Measurements from ENCODE around the gene TRIM27. TPM values are rescaled to one million over a fixed set of nuclear protein-coding genes. Genes with fewer than 3 reads are reported as not detected.

TRIM27 gene
- total and polyA plus RNA-seq, 10 of the 15 experiments (the other 5 are each of a cell fraction or from before 2014, with no cell fraction given): 18.5 to 74.7 (median 58.0) TPM

DNA sequence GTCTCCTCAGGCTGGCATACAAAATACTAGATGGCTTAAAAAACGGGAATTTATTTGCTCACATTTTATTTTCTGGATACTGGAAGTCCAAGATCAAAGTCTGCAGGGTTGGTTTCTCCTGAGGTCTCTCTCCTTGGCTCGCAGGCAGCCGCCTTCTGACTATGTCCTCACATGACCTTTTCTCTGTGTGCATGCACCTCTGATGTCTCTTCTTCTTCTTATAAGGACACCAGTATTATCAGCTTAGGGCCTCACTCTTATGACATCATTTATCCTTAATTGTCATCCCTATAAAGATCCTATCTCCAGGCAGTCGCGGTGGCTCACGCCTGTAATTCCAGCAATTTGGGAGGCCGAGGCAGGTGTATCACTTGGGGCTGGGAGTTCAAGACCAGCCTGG, 9.3 kb upstream of the TRIM27 start:
- Histone ChIP-seq H3K4me2 (ENCODE audit: control insufficient read depth, insufficient read depth) (no peak overlapping the region), H3K27ac (ENCODE audit: control insufficient read depth, insufficient read depth) (no peak overlapping the region), H3K9ac (ENCODE audit: control insufficient read depth, insufficient read depth, low read length) (no peak overlapping the region), H3K4me1 (ENCODE audit: control insufficient read depth, insufficient read depth, low read length) (no peaks in the 10 kb centered on the region), H3K9me3 (replicated peaks; ENCODE audit: control insufficient read depth, insufficient read depth, low read length) (no peaks in the 10 kb centered on the region), H3K4me3 (no peak overlapping the region), H3K79me2 (ENCODE audit: control insufficient read depth, insufficient read depth, low read length) (no peaks in the 10 kb centered on the region), H4K20me1 (ENCODE audit: control insufficient read depth, insufficient read depth) (no peaks in the 10 kb centered on the region), H3K36me3 (ENCODE audit: control insufficient read depth in 2 of 2, insufficient read depth in 2 of 2, low read length in 1 of 2) (no peaks in the 10 kb centered on the region), H3K27me3 (replicated peaks in 1 of 2; ENCODE audit: control insufficient read depth in 2 of 2, insufficient read depth in 2 of 2, low read length in 1 of 2) (no peaks in the 10 kb centered on the region), H2AFZ (ENCODE audit: control insufficient read depth, low read depth, low read length) (no peak overlapping the region)
- ChIA-PET CTCF (no interaction called here), POLR2A (no interaction called here), RAD21 (ENCODE audit: unreplicated experiment) (no interaction called here), SMC1A (ENCODE audit: uncharacterized antibody, unreplicated experiment) (no interaction called here)
- FAIRE-seq: no peak
- 75% methylated on average over 7 of the region's 7 CpGs for WGBS (ENCODE audit: insufficient coverage, insufficient replicate concordance, low lambda C conversion rate, missing lambda C conversion rate)
- in situ Hi-C loops (cut with MboI) (no loop called here), intact Hi-C loops (cut with micrococcal nuclease; ENCODE audit: unreplicated experiment) (no loop called here)
- no TSS peak for BruUV-seq (replicated peaks)
- no peak for DNase-seq (ENCODE audit: low read depth, low spot score)
- no peak for ATAC-seq
- TF ChIP-seq ZBED1 (IDR thresholded peaks at IDR 0.05; ENCODE audit: borderline replicate concordance) (no peak), BRCA1 (IDR thresholded peaks at IDR 0.05; ENCODE audit: low read depth, low read length) (no peak), EZH2 (IDR thresholded peaks at IDR 0.05; ENCODE audit: borderline replicate concordance, control insufficient read depth, low read depth, low read length) (no peak), NKRF (conservative IDR thresholded peaks at IDR 0.05) (no peak), RELA (IDR thresholded peaks at IDR 0.05; ENCODE audit: borderline replicate concordance, partially characterized antibody) (no peak), RBBP5 (conservative IDR thresholded peaks at IDR 0.05) (no peak), SUZ12 (IDR thresholded peaks at IDR 0.05; ENCODE audit: unreplicated experiment) (no peak), SRF (IDR thresholded peaks at IDR 0.05; ENCODE audit: low read depth in 2 of 2, low read length in 2 of 2) (no peak), SUPT20H (IDR thresholded peaks at IDR 0.05; ENCODE audit: borderline replicate concordance, control insufficient read depth, low read depth, low read length) (no peak), E2F4 (IDR thresholded peaks at IDR 0.05; ENCODE audit: low read depth, low read length) (no peak), KLF5 (IDR thresholded peaks at IDR 0.05; ENCODE audit: partially characterized antibody) (no peak), CEBPZ (IDR thresholded peaks at IDR 0.05; ENCODE audit: low read depth, low read length) (no peak), TARDBP (IDR thresholded peaks at IDR 0.05; ENCODE audit: borderline replicate concordance) (no peak)
- TF ChIP-seq, protein P1, sequence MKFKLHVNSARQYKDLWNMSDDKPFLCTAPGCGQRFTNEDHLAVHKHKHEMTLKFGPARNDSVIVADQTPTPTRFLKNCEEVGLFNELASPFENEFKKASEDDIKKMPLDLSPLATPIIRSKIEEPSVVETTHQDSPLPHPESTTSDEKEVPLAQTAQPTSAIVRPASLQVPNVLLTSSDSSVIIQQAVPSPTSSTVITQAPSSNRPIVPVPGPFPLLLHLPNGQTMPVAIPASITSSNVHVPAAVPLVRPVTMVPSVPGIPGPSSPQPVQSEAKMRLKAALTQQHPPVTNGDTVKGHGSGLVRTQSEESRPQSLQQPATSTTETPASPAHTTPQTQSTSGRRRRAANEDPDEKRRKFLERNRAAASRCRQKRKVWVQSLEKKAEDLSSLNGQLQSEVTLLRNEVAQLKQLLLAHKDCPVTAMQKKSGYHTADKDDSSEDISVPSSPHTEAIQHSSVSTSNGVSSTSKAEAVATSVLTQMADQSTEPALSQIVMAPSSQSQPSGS (IDR thresholded peaks at IDR 0.05; ENCODE audit: low read length): no peak
- TF ChIP-seq, protein P2, sequence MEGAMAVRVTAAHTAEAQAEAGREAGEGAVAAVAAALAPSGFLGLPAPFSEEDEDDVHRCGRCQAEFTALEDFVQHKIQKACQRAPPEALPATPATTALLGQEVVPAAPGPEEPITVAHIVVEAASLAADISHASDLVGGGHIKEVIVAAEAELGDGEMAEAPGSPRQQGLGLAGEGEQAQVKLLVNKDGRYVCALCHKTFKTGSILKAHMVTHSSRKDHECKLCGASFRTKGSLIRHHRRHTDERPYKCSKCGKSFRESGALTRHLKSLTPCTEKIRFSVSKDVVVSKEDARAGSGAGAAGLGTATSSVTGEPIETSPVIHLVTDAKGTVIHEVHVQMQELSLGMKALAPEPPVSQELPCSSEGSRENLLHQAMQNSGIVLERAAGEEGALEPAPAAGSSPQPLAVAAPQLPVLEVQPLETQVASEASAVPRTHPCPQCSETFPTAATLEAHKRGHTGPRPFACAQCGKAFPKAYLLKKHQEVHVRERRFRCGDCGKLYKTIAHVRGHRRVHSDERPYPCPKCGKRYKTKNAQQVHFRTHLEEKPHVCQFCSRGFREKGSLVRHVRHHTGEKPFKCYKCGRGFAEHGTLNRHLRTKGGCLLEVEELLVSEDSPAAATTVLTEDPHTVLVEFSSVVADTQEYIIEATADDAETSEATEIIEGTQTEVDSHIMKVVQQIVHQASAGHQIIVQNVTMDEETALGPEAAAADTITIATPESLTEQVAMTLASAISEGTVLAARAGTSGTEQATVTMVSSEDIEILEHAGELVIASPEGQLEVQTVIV (IDR thresholded peaks at IDR 0.05; ENCODE audit: borderline replicate concordance, partially characterized antibody): no peak
